ENCODE results near the gene F2. TPM values are rescaled to one million over a fixed set of nuclear protein-coding genes. Genes with fewer than 3 reads are reported as not detected.

The F2 gene
- total and polyA plus RNA-seq, 2 of the 13 experiments (the other 11 are each of a cell fraction or from before 2014, with no cell fraction given) = 330 to 801 TPM

DNA sequence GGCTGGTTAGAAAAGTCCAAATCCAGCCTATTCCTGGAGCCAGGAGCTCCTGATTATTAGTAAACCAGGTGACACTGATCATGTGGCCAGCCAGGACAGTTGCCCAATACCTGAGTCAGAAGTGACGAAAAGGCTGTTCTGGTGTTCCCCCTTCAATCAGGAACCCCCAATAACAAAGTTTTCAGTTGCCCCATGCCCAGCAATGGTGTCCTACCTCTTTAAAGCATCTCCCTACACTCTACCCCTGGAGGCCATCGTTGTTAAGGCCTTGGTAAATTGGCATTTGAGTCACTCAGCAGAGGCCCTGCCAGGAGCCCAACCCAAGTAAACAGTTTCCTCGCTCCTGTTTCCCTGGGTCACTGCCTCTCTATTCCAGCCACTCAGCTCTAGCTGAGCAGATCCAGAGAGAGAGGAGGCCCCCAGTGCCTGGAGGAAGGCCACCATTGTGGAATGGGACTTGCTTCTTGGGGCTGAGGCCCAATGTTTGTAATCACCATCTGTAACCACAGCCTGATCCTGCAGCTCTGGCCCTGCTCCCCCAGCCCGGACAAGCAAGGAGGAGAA is 43.6 kb upstream of the F2 start (continued):
- TF ChIP-seq ZNF800 (CRISPR knock-in tag; IDR thresholded peaks at IDR 0.05) (no peak), BATF2 (CRISPR knock-in tag; IDR thresholded peaks at IDR 0.05) (no peak), PHF5A (CRISPR knock-in tag; IDR thresholded peaks at IDR 0.05; ENCODE audit: low read depth, unreplicated experiment) (no peak), NRL (CRISPR knock-in tag; IDR thresholded peaks at IDR 0.05; ENCODE audit: borderline replicate concordance) (no peak), MEIS2 (CRISPR knock-in tag; IDR thresholded peaks at IDR 0.05) (no peak), ZNF570 (CRISPR knock-in tag; IDR thresholded peaks at IDR 0.05; ENCODE audit: borderline replicate concordance) (no peak), REL (CRISPR knock-in tag; conservative IDR thresholded peaks at IDR 0.05) (no peak), FOXA3 (CRISPR knock-in tag; IDR thresholded peaks at IDR 0.05) (0 out of 2 replicates have a peak, but pooled peaks have one; percentile 20), TGIF2 (CRISPR knock-in tag; IDR thresholded peaks at IDR 0.05) (no peak), ZBTB37 (CRISPR knock-in tag; IDR thresholded peaks at IDR 0.05) (peak; percentile 71; the same call in 1 of the 2 replicates), ZGPAT (CRISPR knock-in tag; IDR thresholded peaks at IDR 0.05) (no peak), NPAS2 (CRISPR knock-in tag; IDR thresholded peaks at IDR 0.05; ENCODE audit: borderline replicate concordance) (no peak), JUN (CRISPR knock-in tag; IDR thresholded peaks at IDR 0.05) (no peak), TCF7L2 (IDR thresholded peaks at IDR 0.05; ENCODE audit: low read depth, low read length) (no peak)
- TF ChIP-seq, protein P1, sequence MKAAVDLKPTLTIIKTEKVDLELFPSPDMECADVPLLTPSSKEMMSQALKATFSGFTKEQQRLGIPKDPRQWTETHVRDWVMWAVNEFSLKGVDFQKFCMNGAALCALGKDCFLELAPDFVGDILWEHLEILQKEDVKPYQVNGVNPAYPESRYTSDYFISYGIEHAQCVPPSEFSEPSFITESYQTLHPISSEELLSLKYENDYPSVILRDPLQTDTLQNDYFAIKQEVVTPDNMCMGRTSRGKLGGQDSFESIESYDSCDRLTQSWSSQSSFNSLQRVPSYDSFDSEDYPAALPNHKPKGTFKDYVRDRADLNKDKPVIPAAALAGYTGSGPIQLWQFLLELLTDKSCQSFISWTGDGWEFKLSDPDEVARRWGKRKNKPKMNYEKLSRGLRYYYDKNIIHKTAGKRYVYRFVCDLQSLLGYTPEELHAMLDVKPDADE (CRISPR knock-in tag; IDR thresholded peaks at IDR 0.05) = no peak
- TF ChIP-seq, protein P2, sequence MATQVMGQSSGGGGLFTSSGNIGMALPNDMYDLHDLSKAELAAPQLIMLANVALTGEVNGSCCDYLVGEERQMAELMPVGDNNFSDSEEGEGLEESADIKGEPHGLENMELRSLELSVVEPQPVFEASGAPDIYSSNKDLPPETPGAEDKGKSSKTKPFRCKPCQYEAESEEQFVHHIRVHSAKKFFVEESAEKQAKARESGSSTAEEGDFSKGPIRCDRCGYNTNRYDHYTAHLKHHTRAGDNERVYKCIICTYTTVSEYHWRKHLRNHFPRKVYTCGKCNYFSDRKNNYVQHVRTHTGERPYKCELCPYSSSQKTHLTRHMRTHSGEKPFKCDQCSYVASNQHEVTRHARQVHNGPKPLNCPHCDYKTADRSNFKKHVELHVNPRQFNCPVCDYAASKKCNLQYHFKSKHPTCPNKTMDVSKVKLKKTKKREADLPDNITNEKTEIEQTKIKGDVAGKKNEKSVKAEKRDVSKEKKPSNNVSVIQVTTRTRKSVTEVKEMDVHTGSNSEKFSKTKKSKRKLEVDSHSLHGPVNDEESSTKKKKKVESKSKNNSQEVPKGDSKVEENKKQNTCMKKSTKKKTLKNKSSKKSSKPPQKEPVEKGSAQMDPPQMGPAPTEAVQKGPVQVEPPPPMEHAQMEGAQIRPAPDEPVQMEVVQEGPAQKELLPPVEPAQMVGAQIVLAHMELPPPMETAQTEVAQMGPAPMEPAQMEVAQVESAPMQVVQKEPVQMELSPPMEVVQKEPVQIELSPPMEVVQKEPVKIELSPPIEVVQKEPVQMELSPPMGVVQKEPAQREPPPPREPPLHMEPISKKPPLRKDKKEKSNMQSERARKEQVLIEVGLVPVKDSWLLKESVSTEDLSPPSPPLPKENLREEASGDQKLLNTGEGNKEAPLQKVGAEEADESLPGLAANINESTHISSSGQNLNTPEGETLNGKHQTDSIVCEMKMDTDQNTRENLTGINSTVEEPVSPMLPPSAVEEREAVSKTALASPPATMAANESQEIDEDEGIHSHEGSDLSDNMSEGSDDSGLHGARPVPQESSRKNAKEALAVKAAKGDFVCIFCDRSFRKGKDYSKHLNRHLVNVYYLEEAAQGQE (IDR thresholded peaks at IDR 0.05; ENCODE audit: borderline replicate concordance in 1 of 2, low read depth in 1 of 2, low read length in 2 of 2) = no peak
- TF ChIP-seq, protein P3, sequence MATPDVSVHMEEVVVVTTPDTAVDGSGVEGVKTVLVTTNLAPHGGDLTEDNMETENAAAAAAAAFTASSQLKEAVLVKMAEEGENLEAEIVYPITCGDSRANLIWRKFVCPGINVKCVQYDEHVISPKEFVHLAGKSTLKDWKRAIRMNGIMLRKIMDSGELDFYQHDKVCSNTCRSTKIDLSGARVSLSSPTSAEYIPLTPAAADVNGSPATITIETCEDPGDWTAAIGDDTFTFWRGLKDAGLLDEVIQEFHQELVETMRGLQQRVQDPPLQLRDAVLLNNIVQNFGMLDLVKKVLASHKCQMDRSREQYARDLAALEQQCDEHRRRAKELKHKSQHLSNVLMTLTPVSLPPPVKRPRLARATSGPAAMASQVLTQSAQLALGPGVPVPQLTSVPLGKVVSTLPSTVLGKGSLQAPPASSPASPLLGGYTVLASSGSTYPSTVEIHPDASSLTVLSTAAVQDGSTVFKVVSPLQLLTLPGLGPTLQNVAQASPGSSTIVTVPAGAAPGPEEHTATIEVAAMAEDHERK (CRISPR knock-in tag; IDR thresholded peaks at IDR 0.05; ENCODE audit: low read depth) = no peak
